NCI-H526 (cell line): ENCODE data around the gene NFIB.
A peak's percentile ranks its signal among the peaks of the same experiment; 100 is the strongest.

Experiments used
- DNase-seq, 2 experiments: peaks; one replicate each; lab custom pipeline; 2025; lab: John Stamatoyannopoulos, UW

Gene NFIB

GRCh38 chr9:14306672-14307660, 7.0 kb downstream of the NFIB start:
- no peak for DNase-seq

GRCh38 chr9:14306188-14306587, 7.8 kb downstream of the NFIB start:
- no peak for DNase-seq

- DNase-seq = no peak
Measured at GRCh38 chr9:14304259-14304658, 9.7 kb downstream of the NFIB start.

DNA sequence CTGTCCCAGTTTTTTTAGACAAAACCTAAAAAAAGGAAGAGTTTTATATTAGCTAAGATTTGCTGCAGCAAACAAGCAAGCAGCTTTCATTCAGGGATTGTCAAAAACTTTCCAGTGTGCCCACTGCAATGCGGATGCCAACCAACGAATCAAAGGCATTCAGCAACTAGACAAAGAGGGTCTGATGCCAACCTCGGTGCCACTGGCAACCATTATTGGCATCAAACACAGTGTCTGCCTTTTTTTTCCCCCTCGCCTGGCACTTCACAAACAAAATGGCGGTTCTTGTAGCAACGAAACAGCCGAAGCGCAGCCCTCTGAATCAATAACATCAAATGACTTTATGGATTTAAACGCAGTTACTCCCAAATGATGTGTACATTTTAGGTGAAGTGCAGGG, 10.4 kb downstream of the NFIB start:
- DNase-seq = no peak

GRCh38 chr9:14303100-14303499, 10.8 kb downstream of the NFIB start:
- DNase-seq = no peak

- DNase-seq = no peak
Measured at GRCh38 chr9:14302405-14302804, 11.5 kb downstream of the NFIB start.

DNA sequence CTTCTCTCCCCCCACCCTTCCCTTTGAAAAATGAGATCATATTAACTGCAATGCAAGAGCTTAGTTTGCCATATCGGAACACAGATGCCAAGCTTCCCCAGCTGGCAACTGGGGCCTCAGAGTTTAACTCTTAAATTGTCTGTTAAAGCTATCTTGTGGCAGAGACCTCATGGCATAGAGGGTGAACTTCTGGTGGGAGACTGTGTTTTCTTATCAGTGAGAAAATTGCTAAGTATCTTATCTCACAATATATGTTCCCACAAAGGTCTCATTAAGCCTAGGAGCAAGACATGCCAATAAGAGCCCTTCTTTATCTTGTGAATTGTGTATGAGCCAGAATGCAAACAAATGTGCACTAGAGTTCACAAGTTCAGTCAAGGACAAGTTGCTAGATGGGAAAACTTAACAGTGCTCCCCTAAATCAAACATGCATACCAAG, 12.3 kb downstream of the NFIB start:
- DNase-seq = no peak

- DNase-seq = no peak
Measured at GRCh38 chr9:14301006-14301405, 12.9 kb downstream of the NFIB start.

DNA sequence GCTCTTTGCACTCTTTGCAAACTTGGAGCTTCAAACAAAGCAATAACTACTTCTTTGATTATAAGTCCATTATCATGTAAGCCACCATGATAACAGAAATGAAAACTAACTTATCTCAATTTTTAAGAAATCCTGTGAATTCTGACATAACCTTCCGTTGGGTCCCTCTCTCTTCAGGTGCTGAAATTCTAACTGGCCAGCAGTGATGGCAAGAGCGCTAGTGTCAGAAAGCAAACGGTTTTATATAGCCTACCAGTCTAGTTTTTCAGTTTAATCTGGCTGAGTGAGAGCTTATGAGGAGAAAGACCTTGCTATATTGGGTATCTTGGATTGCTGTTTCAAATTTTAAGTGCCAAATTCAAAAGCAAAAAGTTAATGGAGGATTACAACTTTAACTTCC, 13.4 kb downstream of the NFIB start:
- DNase-seq = no peak

- DNase-seq = no peak
Measured at GRCh38 chr9:14300040-14300439, 13.9 kb downstream of the NFIB start.

DNA sequence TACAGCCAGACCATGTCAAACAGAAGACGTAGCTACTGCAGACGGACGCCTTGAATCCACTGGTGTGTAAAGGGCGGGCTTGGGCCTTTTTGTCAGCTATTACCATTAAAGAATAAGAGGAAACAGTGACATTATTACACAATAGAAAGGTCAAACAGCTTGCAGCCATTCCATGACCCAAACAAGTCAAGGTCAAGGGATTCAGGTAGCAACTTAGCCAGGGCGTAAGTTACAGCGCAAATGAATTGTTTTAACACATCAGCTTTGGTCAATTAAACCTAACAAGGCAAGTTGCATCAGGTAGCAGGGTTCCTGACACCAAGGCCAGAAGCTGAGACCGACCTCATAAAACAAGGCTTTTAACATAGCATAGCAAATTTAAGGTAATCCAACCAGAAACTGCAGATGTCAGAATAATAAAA, 15.3 kb downstream of the NFIB start:
- DNase-seq = no peak

- no peak for DNase-seq
Measured at GRCh38 chr9:14296495-14297113, 17.3 kb downstream of the NFIB start.

GRCh38 chr9:14294659-14295058, 19.3 kb downstream of the NFIB start:
- DNase-seq = no peak

DNA sequence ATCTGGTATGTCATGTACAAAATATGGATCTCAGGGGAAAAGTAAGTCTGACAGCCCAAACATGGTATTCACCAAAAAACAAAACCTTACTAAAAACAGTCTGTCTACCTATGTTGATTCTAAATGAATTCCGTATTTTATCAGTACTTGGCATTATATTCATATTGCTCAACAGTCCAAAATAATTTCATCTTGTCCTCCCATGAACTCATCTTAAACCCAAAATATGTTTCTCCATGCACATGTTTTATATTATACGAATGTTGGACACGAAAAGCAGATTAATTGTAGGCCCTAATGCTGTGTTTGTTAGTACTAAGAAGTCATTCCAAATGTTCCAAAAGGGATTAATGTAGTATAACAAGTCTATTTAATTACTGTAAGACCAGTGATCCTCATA, 20.1 kb downstream of the NFIB start:
- no peak for DNase-seq

- no peak for DNase-seq
Measured at GRCh38 chr9:14292181-14292739, 21.7 kb downstream of the NFIB start.

- DNase-seq = no peak
Measured at GRCh38 chr9:14289916-14290315, 24.0 kb downstream of the NFIB start.

GRCh38 chr9:14288433-14288832, 25.5 kb downstream of the NFIB start:
- DNase-seq = no peak

DNA sequence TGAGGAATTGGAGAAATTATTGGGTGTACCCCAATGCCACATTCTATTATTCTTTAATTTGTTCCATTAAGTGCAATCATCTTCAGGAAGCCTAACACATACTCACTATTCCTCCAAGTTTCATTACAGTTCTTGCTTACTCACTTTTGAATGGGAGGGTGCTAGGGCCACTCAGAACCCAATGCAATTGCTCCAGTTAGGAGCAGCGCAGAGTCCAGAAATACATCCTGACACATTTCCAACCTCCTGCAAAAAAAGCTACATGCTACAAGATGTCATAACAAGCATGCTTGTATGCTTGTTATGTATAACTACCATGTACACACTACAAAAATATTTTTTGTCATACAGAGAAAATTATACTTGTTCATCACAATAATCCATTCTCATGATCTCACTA, 27.8 kb downstream of the NFIB start:
- no peak for DNase-seq

- DNase-seq = peak in 1 of 2 experiments; percentile 11
Measured at GRCh38 chr9:14283276-14283675, 30.7 kb downstream of the NFIB start.

GRCh38 chr9:14281876-14282275, 32.1 kb downstream of the NFIB start:
- DNase-seq = no peak

- DNase-seq = no peak
Measured at GRCh38 chr9:14281136-14281795, 32.7 kb downstream of the NFIB start.

DNA sequence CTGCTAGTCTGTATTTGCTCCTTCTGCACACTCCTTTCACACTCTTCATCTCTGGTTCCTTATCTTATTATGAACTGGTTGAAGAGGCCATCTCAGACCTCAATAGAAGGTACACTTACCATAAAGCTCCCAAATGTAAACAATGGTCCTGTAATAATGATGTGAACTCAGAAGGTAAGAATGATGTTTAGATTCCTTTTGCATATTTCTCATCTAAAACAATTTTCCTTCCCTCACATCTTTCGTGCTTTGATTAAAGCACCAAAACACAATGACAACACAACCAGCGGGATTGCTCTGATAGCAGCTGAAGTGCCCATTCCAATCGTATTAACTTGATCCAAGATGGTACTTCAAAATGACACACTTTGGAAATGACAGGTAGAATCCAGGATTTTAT, 34.3 kb downstream of the NFIB start:
- DNase-seq = no peak
